Aorta (tissue), 5 donors: ENCODE measurements around the gene SERINC3. TPM values are rescaled to one million over a fixed set of nuclear protein-coding genes. Genes with fewer than 3 reads are reported as not detected.

Experiments used
- ATAC-seq: fragments of 200-7000 bp; cut with Tn5 transposase; one replicate; pipeline ENCODE4 v1.9.1; 2022; ENCODE audit warnings: moderate library complexity; ENCODE audit not compliant: low FRiP score
- DNase-seq, 2 donors: peaks; one replicate each; pipeline ENCODE4 v3.0.0-alpha.2; 2020
- H3K27ac ChIP-seq, 2 donors: one replicate each; pipeline ENCODE4 v1.5.1; 2013; ENCODE audit warnings: low read length in 2 of 2, mild to moderate bottlenecking in 2 of 2, moderate library complexity in 2 of 2, control low read depth in 1 of 2, inconsistent platforms in 1 of 2, low read depth in 1 of 2
- H3K27me3 ChIP-seq, 2 donors: one replicate each; pipeline ENCODE4 v1.6.1; 2013; ENCODE audit warnings: control low read depth in 1 of 2, low read length in 1 of 2, mild to moderate bottlenecking in 1 of 2, moderate library complexity in 1 of 2; ENCODE audit not compliant: insufficient read depth in 2 of 2, control insufficient read depth in 1 of 2
- H3K36me3 ChIP-seq, 2 donors: one replicate each; pipeline ENCODE4 v1.6.1; 2013; ENCODE audit warnings: control low read depth in 1 of 2, low read length in 1 of 2, mild to moderate bottlenecking in 1 of 2; ENCODE audit not compliant: insufficient read depth in 2 of 2, control insufficient read depth in 1 of 2
- H3K4me1 ChIP-seq, 2 donors: one replicate each; pipeline ENCODE4 v1.6.1; 2013; ENCODE audit warnings: low read length in 2 of 2, control low read depth in 1 of 2, mild to moderate bottlenecking in 1 of 2, moderate library complexity in 1 of 2; ENCODE audit not compliant: insufficient read depth in 2 of 2, control insufficient read depth in 1 of 2
- H3K4me3 ChIP-seq, 2 donors: one replicate each; pipeline ENCODE4 v1.5.1; 2013; ENCODE audit warnings: low read length in 2 of 2, control low read depth in 1 of 2, mild to moderate bottlenecking in 1 of 2
- H3K9me3 ChIP-seq: one replicate; pipeline ENCODE4 v1.6.1; 2013; ENCODE audit warnings: mild to moderate bottlenecking, low read length; ENCODE audit not compliant: control insufficient read depth
- WGBS, 2 donors: extraction: QIAGEN DNeasy Blood & Tissue Kit; methylation state at CpG; one replicate each; pipeline ENCODE4 v1.1.7; 2013; 5-methylcytosine and 5-hydroxymethylcytosine counted together
- intact Hi-C, 2 donors: fragments of 100-400 bp; cut with DNase I; formaldehyde crosslinking; loops; one replicate each; pipeline versions ENCODE4 v1.14.2 to v1.15.0; 2022
- polyA plus RNA-seq, 2 donors: library from polyadenylated mRNA; stranded (reverse); fragments of 200-250 nt; gene quantifications; one replicate each; pipeline ENCODE4 v1.2.3, GENCODE V29; 2013
- total RNA-seq, 2 donors: library from RNA; stranded (reverse); fragmentation: NEBNext Ultra II Directional; extraction: Animal tissue kit (Norgen Biotek cat#: 25700); gene quantifications; one replicate each; pipeline ENCODE4 v1.2.1, GENCODE V29; 2021
- donor health status: healthy with polysubstance abuse.
- donor health status: Bipolar disorder and iron deficiency.
- donor health status: DM: no; HTN: no; CAD: no.
- donor health status: DM: no; HTN: no; CAD: no.
- donor health status: DM: yes; HTN: yes; CAD: no.

Gene SERINC3
- total and polyA plus RNA-seq, 4 donors = 47.1 to 134 (median 104) TPM

- Histone ChIP-seq H3K27me3 (no peaks in the 10 kb centered on the region), H3K9me3 (no peaks in the 10 kb centered on the region), H3K4me3 (no peak overlapping the region), H3K27ac (no peak overlapping the region), H3K4me1 (no peaks in the 10 kb centered on the region), H3K36me3 (peaks cover 0 to 14% of the 10 kb centered on the region in 2 donors)
- no peak for DNase-seq
- intact Hi-C loops = no loop called here
- 90% methylated on average over 6 of the region's 6 CpGs for whole genome bisulfite sequencing, 2 donors
- no peak for ATAC-seq
Observed at GRCh38 chr20:44504402-44505307, 17.2 kb downstream of the SERINC3 start.

DNA sequence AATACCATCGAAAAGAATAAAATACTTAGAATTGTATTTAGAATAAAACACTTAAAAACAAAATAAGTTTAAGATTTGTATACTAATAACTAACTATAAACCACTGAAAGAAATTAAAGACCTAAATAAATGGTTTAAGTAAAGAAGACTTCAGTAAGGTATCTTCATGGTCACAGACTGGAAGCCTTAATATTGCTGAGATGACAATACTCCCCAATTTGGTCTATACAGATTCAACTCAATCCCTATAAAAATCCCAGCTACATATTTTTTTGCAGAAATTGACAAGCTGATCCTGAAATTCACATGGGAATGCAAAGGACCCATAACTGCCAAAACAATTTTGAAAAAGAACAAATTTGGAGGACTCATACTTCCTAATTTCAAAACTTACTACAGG lies 18.9 kb downstream of the SERINC3 start:
- ATAC-seq (no peak), DNase-seq (no peak)
- H3K4me1 ChIP-seq = no peaks in the 10 kb centered on the region
- H3K27me3 ChIP-seq = no peaks in the 10 kb centered on the region
- no peaks in the 10 kb centered on the region for H3K9me3 ChIP-seq
- 95 to 96% methylated on average over 1 of the region's 1 CpG for WGBS, 2 donors
- no peak overlapping the region for H3K27ac ChIP-seq
- H3K4me3 ChIP-seq = no peak overlapping the region
- intact Hi-C loops = no loop called here
- H3K36me3 ChIP-seq = peaks cover 0 to 14% of the 10 kb centered on the region in 2 donors

- Histone ChIP-seq H3K9me3 (no peaks in the 10 kb centered on the region), H3K4me3 (no peak overlapping the region), H3K27ac (no peak overlapping the region), H3K36me3 (peaks cover 0 to 11% of the 10 kb centered on the region in 2 donors), H3K27me3 (no peaks in the 10 kb centered on the region), H3K4me1 (no peaks in the 10 kb centered on the region)
- intact Hi-C loops = no loop called here
- ATAC-seq (no peak), DNase-seq (no peak)
- WGBS, 2 donors = 85 to 89% methylated on average over 5 of the region's 5 CpGs
Observed at GRCh38 chr20:44501448-44501847, 20.4 kb downstream of the SERINC3 start.

DNA sequence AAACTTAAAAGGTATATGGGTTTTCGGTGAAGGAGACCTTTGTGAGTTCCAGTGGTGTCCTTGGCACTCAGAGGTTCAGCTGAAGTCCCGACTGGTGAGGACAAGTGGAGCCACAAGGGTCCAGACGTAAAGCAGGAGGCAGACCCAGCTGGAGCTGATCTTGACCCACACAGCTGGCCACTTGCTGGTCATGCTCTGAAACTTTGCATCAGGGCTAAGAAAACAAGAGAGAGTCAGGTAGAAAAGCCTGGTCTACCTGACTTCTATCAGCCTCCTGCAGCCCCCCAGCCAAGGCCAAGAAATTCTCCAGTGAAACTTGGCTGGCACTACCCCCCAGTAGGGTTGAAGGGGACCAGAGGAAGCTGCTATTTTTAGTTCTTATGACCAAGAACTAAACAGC lies 21.6 kb downstream of the SERINC3 start:
- no peaks in the 10 kb centered on the region for H3K9me3 ChIP-seq
- H3K4me3 ChIP-seq = no peak overlapping the region
- no peak overlapping the region for H3K27ac ChIP-seq
- WGBS, 2 donors = 80 to 81% methylated on average over 3 of the region's 3 CpGs
- H3K36me3 ChIP-seq = peaks cover 0 to 11% of the 10 kb centered on the region in 2 donors
- intact Hi-C loops = no loop called here
- ATAC-seq = no peak
- peaks cover 0 to under 1% of the 10 kb centered on the region in 2 donors for H3K4me1 ChIP-seq
- H3K27me3 ChIP-seq = no peaks in the 10 kb centered on the region
- DNase-seq = no peak

GRCh38 chr20:44497761-44498160 lies 24.1 kb downstream of the SERINC3 start:
- Histone ChIP-seq H3K27ac (no peak overlapping the region), H3K9me3 (no peaks in the 10 kb centered on the region), H3K4me3 (no peak overlapping the region), H3K27me3 (no peaks in the 10 kb centered on the region), H3K36me3 (peaks cover 0 to 9% of the 10 kb centered on the region in 2 donors), H3K4me1 (peaks cover 2 to 3% of the 10 kb centered on the region in 2 donors)
- ATAC-seq (no peak), DNase-seq (no peak)
- intact Hi-C loops = no loop called here
- 39 to 44% methylated on average over 3 of the region's 3 CpGs for WGBS, 2 donors

- peaks cover 0 to 3% of the 10 kb centered on the region in 2 donors for H3K36me3 ChIP-seq
- 90 to 92% methylated on average over 3 of the region's 3 CpGs for WGBS, 2 donors
- H3K4me1 ChIP-seq = peaks cover 2 to 3% of the 10 kb centered on the region in 2 donors
- no peaks in the 10 kb centered on the region for H3K9me3 ChIP-seq
- no peaks in the 10 kb centered on the region for H3K27me3 ChIP-seq
- no peak for DNase-seq
- H3K27ac ChIP-seq = no peak overlapping the region
- H3K4me3 ChIP-seq = no peak overlapping the region
- intact Hi-C loops = no loop called here
- no peak for ATAC-seq
Observed at GRCh38 chr20:44496976-44497375, 24.9 kb downstream of the SERINC3 start.

DNA sequence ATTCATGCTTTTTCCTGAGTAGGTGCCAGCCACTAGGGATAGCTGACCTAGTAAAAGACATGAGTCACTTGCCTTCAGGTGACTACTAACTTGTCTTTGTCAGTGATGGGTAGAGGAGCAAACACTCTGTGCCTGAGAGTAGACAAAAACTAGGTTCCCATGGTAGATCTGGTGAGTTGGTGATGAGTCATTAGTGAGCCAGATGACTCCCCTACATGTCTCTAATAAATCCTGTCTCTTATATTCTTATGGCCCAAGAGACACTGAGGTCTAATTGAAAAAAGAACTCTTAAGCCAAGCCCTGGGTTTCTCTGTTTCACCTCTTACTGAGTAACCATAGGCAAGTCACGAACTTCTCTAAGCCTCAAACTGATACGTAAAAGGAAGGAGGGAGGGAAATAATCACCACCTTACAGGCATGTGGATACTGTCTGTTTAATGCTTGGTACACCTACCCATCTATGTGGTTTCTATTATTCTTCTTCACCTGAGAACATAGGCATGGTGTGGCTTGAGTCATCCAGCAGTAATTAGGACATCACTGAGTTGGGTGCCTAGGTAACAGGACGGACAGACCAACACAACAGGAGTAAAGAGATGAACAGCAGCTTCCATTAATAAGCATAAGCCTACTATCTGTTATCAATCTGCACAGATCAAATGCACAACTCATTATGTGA lies 25.9 kb downstream of the SERINC3 start:
- H3K36me3 ChIP-seq = peaks cover 0 to 1% of the 10 kb centered on the region in 2 donors
- ATAC-seq = no peak
- no peaks in the 10 kb centered on the region for H3K9me3 ChIP-seq
- 88 to 94% methylated on average over 3 of the region's 3 CpGs for WGBS, 2 donors
- no peak overlapping the region for H3K4me3 ChIP-seq
- H3K27ac ChIP-seq = peak overlapping the region; percentile 37 to 73
- H3K4me1 ChIP-seq = peaks cover 2 to 3% of the 10 kb centered on the region in 2 donors
- no peaks in the 10 kb centered on the region for H3K27me3 ChIP-seq
- DNase-seq = no peak
- intact Hi-C loops = no loop called here

GRCh38 chr20:44495257-44495656 lies 26.6 kb downstream of the SERINC3 start:
- intact Hi-C loops = no loop called here
- Histone ChIP-seq H3K9me3 (no peaks in the 10 kb centered on the region), H3K27me3 (no peaks in the 10 kb centered on the region), H3K36me3 (peaks cover 0 to under 1% of the 10 kb centered on the region in 2 donors), H3K27ac (peak overlapping the region; percentile 22 to 90), H3K4me3 (no peak overlapping the region), H3K4me1 (peaks cover 2 to 3% of the 10 kb centered on the region in 2 donors)
- no peak for DNase-seq
- ATAC-seq = peak; percentile 31
- 77 to 89% methylated on average over 1 of the region's 1 CpG for WGBS, 2 donors
